SH-SY5Y (cell line): ENCODE measurements around the gene KATNB1.

Experiments used
- GATA2 ChIP-seq: IDR thresholded peaks from 2 replicates; pipeline ENCODE4 v1.6.1; 2011; ENCODE audit warnings: mild to moderate bottlenecking, low read depth, low read length
- GATA3 ChIP-seq: IDR thresholded peaks from 2 replicates; pipeline ENCODE4 v1.6.1; 2011; ENCODE audit warnings: low read depth, mild to moderate bottlenecking, low read length, moderate library complexity

KATNB1 gene

GRCh38 chr16:57788252-57788841, 52.8 kb downstream of the KATNB1 start:
- TF ChIP-seq GATA3, result no peak
- no peak for TF ChIP-seq GATA2

GRCh38 chr16:57788951-57789350, 53.4 kb downstream of the KATNB1 start:
- TF ChIP-seq GATA2 (no peak), GATA3 (no peak)

DNA sequence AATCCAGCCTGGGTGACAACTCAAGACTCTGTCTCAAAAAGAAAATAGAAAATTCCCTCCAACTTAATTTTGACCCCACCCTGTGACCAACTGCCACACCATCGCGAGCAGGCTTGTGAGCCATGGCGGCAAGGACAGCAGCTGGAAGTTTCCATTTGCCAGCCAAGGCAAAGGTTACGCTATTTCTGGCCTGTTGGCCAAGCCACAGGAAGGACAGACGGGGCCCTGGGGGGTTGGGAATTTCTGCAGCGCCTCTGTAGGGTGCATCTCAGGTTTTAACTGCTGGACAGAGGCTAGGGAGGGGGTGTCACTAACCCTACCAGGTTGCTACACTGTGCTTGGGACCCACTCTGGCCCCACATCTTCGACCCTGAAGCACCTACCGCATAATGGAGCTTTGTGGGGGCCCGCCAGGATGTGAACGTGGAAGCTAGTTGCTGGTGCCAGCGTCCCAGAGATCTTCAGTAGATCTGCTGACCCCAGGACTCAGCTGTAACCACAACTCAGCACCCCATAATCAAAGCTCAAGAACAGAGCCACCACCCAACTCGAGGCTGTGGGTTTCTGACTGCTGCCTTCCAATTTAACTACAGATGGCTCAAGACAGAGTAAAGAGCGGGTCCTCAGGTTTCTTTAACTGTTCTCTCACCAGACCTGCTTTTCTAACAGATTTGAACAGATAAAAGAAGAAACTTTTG, 55.8 kb downstream of the KATNB1 start:
- TF ChIP-seq GATA2 (no peak), GATA3 (no peak)

- no peak for TF ChIP-seq GATA2
- TF ChIP-seq GATA3, result no peak
Observed at GRCh38 chr16:57791893-57792461, 56.4 kb downstream of the KATNB1 start.

- TF ChIP-seq GATA2, result no peak
- TF ChIP-seq GATA3, result no peak
Observed at GRCh38 chr16:57794849-57795430, 59.4 kb downstream of the KATNB1 start.

GRCh38 chr16:57795431-57795878, 59.9 kb downstream of the KATNB1 start:
- TF ChIP-seq GATA2, result no peak
- TF ChIP-seq GATA3, result no peak

- peak; percentile 10; the same call in 1 of the 2 replicates for TF ChIP-seq GATA2
Observed at GRCh38 chr16:57796014-57796413, 60.4 kb downstream of the KATNB1 start.

DNA sequence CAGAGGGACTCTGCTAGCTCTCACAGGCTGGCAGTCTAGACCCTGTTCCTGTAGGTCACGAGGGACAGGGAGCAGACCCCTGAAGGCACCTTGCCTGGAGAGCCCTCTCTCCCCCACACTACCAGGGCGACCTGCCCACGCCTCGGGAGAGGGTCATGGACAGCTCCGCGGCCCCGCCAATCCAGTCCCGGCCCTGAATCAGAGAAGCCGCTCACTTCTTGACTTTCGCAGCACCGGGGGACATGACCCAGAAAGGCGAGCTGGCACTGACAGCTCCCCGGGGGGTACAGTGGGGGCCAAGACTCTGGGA, 61.6 kb downstream of the KATNB1 start:
- TF ChIP-seq GATA2 (no peak), GATA3 (no peak)

- TF ChIP-seq GATA3, result no peak
- TF ChIP-seq GATA2, result no peak
Observed at GRCh38 chr16:57797526-57798266, 62.1 kb downstream of the KATNB1 start.

- TF ChIP-seq GATA3, result no peak
- no peak for TF ChIP-seq GATA2
Observed at GRCh38 chr16:57798267-57798810, 62.8 kb downstream of the KATNB1 start.

DNA sequence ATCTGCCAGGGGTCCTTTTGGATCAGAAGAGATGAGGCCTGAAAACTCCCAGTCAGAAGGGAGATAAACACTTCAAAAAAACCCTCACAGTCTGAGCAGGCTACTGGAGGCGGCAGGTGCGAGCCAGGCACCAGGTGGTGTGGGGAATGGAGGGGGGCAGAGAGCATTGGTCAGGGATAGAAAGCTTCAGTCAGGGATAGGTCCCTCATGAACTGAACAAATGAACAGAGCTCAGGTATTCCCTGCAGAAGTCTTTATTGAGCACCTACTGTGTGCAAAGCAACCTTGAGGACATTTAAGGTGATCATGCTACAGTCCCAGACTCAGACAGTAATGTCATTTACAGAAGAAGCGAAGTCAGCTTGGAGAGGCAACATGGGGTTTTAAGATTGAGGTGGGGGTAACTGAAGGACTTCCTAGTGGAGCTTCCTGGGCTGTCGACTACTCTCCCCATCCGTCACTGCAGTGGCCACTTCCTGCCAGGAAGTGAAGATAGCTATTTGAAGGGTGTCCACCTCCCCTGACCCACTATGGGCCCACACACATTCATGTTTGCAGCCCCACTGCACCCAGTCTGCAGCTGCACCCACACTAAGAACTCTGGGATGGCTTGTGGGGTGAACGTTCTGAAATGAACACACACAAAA, 63.5 kb downstream of the KATNB1 start:
- TF ChIP-seq GATA3, result no peak
- no peak for TF ChIP-seq GATA2

DNA sequence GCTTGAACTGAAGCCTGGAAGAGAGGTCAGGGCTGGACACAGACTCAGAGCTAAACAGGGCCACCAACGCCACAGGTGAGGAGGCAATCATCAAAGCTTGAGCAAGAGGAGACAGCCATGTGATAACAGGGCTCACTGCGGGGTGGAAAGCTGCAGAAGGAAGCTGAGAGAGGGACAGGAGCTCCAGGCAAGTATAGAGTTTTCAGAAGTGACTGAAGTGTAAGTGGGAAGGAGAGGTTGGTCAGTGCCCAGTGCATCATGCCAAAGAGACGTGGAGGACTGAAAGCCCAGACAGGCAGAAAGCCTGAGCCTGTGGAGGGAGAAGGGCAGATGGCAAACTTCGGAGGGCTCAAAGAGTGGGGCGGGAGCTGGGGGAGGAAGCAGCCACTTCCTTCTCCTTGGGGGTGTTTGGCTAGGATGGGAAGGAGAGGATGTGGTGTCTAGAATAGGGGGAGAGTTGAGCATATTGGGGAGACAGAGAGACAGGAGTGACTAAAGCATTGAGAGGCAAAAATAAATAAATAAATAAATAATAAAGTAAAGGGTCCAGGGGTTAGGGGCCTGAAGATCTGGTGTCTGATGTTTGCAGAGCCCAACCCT, 64.1 kb downstream of the KATNB1 start:
- TF ChIP-seq GATA3, result no peak
- no peak for TF ChIP-seq GATA2
